GM21825 (cell line): ENCODE measurements around the gene GNA14.
"Not testable (repeated sequence)": the region's sequence is repeated elsewhere in the genome, so short reads cannot be mapped to it uniquely, and the experiment has no call there.

Source experiments
- ATAC-seq: cut with Tn5 transposase; IDR thresholded peaks from one replicate; pipeline ENCODE4 v1.9.1; 2021; ENCODE audit warnings: mild to moderate bottlenecking, moderate library complexity; ENCODE audit not compliant: unreplicated experiment

The GNA14 gene

DNA sequence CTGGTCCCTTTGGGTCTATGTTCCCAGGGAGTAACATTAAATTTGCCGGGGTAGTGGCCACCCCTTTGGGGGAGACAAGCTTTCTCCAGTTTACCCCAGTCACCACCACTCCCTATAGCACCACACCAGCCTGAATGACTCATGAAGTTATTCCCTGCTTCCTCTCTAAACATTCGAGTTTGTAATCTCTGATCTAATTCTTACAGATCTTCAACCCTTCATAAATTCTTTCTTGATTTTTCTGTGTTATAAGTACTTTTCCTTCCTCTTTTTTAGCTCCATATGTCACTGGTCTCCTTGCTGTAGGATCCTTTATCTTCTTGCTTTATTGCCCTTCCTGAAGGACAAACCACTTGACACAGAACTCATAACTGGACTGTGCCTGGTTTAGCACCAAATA lies 55.6 kb downstream of the GNA14 start:
- no peak for ATAC-seq

DNA sequence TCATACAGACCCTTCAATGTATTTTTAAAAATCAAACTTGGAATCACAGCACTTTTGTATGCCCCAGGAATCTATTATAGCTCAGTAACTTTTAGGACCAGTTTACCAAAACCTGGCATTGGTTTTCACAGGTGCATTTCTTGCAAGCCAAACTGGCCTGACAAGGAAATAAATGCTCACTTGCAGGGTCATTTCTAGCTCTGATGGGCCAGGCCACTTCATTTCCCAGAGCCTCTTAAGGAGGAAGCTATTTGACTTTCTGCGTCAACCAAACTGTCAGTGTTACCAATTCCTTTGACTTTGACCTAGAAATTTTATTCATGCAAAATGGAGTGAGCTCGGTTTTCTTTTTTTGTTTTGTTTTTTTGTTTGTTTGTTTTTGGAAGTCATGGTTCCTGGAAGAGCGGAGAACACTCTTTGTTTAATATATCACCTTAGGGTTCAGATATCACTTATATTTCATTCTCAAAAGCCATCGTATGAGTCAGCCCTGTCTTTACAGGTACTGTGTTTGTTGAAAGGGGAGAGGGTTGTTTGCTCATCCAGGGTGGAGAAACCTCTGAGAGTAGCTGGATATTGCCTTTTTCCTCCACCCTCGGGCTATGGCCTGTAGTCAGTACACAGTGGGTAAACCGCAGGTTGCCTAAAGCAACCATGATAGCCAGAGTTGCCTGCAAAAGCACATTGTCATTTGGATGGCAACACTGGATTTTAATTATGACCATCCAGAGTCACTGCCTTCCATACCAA lies 58.9 kb downstream of the GNA14 start:
- no peak for ATAC-seq

DNA sequence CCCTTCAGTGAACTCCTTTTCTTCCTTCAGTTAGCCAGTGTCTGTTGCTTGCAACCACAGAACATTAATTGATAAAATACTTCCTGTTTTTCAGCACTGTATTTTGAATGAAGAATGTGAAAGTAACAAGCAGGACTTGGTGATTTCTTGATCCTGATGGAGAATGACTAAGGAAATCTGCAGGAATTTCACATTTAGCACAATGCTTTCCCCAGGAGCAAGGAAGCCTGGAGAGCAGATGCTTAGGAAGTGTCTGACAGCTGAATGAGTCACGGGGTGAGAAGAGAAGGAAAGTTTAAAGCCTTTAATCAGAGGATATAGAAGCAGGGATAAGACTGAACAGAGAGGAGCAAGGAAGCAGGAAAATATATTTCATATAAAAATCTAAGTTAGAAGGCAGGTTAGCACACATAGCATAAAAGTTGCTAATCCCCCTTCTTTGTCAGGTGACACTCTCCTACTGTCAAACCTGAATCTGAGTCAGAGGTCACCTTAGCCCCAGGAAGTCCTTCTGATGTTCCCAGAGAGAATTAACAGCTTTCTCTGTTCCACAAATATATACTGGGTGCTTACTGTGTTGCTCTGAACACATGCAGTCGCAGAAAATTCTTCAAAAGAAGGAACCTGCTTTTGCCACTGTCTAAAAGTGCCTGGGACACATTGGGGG lies 59.7 kb downstream of the GNA14 start:
- ATAC-seq: no peak

DNA sequence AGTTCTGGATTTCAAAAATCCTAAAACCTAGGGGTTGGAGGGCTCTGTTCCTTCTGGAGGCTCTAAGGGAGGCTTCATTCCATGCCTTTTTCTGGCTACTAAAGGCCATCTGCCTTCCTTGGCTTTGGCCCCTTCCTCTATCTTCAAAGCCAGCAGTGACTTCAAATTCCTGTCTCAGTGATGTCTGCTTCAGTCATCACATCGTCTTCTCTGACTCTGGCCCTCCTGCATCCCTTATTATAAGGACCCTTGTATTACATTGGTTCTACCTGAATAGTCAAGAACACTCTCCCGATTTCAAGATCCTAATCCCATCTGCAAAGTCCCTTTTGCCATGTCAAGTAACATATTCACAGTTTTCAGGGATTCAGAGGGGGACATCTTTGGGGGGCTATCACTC lies 60.3 kb downstream of the GNA14 start:
- no peak for ATAC-seq

DNA sequence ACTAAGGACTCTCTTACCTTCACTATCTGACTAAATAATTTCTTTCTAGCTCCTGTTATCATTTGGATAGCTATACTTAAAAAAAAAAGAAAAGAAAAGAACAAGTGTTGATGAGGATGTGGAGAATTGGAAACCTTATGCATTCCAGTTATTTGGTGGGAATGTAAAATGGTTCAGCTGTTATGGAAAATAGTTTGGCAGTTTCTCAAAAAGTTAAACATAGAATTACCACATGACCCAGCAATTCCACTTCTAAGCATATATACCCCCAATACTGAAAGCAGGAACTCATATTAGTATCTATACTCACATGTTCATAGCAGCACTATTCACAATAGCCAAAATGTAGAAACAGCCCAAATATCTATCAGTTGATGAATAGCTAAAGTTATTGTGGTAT lies 61.1 kb downstream of the GNA14 start:
- ATAC-seq: no peak

DNA sequence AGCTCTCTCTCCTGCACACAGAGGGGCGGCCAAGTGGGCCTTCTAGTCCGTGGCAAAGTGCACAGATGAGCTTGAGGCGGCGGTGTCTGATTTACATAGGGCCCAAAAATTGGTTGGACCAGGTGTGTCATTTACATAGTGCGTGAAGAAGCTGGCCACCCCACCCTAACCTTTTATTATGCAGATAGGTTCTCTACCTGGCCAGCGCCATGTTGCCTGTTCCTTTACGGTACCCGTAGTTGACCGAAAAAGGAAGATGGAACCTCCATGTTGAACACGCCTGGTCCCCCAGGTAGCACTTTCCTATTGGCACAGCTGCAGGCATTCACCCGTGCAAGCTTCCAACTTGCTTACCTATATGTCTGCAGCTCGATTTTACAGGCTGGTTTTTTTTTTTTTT lies 61.5 kb downstream of the GNA14 start:
- ATAC-seq: no peak

DNA sequence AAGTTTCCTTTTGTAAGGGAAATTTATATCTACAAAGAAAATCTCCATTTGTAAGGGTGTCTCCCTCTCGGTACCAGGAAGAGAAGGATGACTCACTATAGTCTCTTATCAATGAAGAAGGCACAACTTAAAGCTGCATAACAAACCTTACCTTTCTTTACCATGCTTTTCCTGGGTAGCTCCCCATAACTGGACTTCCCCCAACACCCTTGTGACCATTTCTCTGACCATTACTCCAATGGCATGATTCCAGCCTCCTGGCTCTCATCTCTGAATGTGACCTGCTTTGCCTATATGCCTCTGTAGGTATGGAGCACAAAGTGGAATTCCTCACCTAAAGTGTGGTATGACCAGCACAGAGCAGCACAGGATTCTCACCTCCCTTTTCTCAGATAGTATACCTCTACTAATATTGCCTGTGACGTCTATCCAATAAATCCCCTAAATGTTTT lies 62.8 kb downstream of the GNA14 start:
- ATAC-seq: no peak

DNA sequence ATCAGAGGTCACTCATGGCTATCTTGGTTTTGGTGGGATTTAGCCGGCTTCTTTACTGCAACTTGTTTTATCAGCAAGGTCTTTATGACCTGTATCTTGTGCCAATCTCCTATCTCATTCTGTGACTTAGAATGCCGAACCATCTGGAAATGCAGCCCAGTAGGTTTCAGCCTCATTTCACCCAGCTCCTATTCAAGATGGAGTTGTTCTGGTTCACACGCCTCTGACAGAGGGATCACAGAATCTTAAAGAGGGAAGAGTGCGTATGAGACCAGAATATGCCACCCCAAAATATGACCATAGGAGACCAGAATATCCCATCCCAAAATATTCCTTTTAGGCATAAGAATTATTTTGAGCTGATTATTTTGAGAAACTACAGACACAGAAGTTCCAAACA lies 63.2 kb downstream of the GNA14 start:
- not testable (repeated sequence) for ATAC-seq

DNA sequence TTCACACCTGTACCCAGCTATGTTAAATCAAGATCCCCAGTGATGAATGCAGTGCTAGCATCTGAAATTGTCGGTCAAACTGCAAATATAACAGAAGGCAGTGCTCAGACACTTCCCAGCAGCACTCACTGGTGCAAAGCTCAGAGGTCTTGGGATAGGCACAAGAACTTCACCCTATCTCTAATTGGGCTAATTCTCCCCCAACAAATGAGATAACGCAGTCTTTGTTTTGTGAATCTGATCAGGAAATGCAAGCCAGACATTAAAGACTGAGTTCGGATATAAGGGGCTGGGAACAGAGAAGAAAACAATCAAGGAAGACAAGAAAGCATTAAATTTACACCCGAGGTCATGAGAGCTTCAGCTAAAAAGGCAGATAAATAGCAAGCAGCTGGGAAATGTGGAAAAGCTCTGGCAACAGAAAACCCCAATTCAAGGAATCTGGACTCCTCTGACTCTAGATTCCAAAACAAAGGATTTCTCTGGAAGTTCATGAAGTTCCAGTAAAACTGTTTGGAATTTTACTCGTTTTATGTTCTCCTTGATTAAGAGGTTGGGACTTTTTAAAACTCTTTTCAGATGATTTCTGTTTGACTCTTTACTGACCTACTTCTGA lies 65.1 kb downstream of the GNA14 start:
- ATAC-seq: no peak

DNA sequence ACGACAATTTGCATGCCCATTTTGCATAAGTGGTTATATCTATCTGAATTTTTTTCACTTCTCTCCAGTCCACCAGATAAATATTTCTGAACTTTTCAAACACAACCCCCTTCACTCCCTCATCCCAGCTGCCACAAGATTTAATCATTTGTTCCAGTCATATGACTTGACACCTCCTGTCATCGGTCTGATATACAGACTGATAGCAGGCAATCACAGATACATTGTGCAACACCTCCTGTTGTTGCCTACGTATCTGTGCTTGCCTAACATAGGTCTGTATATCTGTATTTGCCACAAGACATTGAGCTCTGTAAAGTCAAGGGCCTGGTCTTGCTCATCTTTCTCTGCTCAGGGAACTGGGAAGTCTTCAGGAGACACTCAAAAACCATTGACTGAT lies 65.6 kb downstream of the GNA14 start:
- no peak for ATAC-seq

DNA sequence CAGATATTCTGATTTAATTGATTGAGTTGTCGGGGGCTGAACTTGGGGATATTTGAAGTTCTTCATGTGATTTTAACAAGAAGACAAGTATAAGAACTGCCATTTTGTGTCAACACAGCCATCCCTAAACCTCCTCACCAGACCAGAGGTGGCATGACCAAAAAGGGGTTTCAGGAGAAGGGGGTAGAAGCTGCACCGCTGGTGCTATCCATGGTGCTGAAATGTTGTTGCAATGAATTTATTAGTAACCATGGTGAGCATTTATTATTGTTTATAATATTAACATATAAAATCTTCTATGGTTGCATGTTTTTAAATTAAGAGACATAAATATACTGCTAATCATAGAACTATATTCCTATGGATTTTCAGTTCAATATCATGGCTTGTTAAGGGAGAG lies 72.3 kb downstream of the GNA14 start:
- no peak for ATAC-seq

DNA sequence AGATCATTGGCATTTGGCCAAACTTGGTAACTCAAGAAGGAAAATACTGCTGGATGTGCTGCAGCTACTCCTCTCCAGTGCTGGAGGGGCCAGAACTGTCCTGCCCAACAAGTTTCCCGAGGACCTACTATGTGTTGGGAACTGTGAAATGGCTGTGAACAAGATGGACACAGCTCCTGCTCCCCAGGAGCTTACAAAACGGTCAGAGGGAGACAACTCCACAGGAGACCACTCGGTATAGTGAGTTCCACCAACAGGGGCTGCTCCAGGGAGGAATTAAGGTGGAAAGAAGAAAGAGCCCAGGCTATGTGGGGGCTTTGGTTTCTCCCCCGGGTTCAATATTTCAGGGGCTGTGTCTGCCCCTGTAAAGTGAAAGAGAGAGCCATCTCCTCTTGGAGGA lies 78.8 kb downstream of the GNA14 start:
- ATAC-seq: no peak

DNA sequence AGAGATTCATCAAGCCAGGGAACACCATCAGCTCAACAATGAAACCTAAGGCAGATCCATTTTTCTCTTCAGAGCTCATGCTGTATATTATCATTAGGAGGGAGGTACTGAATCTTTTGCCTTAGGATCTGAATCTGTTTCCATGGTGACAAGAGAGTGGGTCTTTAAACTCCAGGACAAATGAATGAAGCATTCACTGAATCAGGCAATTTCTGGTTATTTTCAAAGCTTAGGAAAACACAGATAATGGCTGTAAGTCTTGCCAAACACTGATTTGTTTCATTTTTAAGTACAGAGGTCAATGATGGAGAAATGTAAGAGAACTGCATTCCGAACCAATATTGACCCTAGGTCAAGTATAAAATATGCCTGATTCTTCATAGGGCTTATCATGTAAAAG lies 84.9 kb downstream of the GNA14 start:
- ATAC-seq: no peak

DNA sequence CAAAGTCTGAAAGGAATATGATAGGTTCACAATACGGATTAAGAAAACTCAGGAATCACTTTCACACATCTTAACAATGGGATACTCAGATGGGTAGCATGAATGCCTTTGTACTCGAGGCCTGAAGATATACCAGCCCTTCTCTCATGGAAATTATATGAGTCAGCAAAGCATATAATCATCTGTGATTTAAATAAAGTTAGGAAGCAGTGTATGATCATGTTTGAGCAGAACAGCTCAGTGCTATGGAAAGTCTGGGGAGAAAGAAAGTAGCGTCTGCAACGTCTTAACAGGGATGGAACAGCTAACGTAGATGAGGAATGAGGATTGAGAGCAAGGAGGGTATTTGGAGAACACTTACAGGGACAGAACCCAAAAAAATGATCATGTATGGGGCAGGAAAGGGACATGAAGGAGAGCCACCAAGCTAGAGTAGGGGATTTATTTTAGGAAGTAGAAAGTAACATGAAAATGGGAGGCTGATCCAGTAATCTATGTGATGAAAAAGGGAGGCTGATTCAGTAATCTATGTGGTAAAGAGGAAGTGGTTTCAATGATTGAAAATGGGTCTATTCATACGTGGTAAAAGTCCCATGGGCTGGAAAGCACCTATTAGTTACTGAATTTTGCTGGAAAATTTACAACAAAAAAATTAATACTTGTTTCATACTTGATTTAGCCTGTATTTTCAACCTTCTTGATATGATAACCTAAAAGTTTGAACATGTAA lies 85.9 kb downstream of the GNA14 start:
- ATAC-seq: no peak

DNA sequence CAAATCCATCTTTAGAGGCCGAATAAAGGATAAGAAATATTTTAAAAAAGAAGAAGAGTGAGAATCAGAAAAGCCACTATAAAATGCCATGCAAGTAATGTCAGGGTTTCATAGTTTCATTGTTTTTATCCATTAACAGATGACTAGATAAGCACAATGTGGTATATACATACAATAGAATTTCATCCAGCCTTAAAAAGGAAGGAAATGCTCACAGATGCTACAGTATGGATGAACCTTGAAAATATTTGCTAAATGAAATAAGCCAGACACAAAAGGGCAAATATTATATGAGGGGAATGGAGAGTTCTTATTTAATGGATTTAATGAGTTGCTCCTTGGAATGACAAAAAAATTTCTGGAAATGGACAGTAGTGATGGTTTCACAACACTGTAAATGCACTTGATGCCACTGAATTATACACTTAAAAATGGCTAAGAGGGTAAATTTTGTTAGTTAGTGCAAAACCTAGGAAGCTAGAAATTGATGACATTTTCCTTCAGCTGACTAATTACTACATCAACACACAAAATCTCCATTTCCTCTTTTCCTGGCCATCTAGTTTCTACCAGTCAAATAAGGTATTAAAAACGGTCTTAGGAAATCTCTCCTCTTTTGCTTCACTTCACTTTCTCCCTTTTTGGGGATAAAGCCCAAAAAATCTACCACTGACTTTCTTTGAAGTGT lies 86.6 kb downstream of the GNA14 start:
- no peak for ATAC-seq

DNA sequence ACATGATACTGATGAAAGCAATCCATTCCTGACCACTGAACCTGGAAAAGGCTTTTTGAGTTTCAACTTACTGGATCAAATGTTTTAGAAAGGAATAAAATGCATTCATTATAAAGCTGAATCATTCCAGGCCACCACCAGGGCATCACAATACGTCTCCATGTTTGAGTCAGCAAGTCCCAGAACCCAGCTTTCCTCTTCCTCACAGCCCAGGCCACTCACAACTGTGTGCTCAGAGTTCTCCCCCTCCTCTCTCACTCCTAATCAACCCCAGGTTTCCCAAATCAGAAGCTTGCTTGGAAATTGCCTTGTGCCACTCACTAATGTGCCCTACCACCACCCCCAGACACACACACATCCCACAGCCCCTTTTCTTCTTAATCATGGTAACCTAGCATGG lies 91.7 kb downstream of the GNA14 start:
- no peak for ATAC-seq

DNA sequence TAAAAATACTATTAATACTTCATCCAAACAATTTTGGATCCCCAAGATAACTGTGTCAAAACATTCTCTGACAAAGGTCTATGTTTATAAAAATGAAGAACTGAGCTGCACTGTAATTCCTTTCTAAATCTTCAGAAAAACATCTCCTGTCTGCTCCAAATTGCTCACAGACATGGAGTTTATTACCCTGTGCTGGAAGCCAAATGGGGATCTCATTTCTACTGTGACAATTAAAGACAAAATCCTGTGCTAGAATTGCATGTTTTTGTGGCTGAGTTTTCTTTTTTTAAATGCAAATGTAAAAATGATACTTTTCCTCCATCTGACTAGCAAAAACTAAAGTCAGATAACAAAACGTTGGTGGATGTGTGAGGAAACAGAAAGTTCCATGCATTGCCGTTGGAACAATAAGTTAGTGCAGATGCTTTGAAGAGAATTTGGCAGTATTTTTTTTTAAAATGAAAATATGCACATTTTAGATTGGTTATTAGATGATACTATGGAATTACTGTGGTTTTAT lies 93.5 kb downstream of the GNA14 start:
- no peak for ATAC-seq

DNA sequence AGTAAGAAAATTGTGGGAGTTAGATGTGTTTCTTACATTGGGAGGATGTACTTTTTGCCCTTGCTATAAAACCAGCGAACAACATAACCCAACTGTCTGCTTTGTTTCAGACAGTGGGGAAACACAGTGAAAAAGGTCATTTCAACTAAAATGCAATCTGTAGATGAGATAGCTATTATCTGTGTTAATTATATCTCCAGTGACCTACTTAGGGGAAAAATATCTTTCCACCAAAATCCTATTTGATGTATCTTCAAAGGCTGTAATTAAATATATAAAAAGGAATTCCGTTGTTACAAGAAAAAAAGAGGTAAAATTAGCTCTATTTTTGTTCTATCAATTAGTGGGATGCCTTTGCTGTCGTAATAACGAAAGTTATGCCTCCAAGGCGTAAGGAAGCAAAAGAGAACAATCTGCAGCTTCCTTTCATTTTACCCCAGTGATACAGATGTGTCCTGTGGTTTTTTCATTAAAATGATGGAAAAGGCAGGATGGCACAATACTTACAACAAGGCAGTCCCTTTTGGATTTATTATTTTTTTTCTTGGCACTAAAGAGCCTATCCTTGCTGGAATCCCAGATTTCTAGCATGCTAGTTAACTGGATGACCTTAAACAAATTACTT lies 100.9 kb downstream of the GNA14 start:
- no peak for ATAC-seq

DNA sequence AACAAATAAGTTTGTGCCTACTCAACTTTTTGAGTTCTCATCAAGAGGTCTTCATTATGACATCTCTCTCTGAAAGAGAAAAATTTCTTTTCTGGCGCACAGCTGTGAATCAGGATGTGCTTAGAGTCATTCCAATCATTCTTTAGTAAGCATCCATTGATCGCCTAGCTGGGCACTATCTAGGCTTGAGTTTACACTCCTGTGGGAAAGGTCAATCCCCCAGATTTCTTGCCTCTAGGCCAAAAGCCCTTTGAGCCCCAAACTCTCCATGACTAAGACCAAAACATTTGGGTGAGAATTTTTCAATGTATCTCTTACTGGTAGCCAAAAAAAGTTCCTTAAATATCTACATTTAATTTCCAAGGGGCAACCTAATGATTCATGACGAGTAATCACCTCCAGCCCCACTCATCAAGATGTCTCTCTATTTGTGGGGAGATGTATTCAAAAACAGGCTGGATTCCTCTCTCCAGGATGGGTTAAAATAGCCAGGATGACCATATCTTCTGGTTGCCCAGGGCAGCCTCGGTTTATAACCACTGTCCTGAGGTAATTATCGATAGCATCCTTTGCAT lies 101.7 kb downstream of the GNA14 start:
- ATAC-seq: no peak

DNA sequence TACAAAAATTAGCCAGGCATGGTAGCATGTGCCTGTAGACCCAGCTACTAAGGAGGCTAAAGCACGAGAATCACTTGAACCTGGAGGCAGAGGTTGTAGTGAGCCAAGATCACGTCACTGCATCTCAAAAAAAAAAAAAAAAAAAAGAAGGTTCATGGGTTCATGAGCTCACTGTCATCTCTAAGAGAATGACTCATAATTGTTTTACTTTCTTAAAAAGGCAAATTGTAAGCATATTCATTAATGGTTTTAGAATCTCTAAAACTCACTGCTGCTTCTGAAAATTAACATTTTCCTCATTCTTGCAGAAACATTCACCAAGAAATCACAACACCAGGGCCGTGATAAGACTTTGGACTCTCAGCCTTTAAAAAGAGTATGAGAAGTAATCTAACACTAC lies 103.6 kb downstream of the GNA14 start:
- ATAC-seq: no peak
